Measurements from ENCODE around the gene CYP2U1. TPM values are rescaled to one million over a fixed set of nuclear protein-coding genes. Genes with fewer than 3 reads are reported as not detected.

The CYP2U1 gene
- total and polyA plus RNA-seq, 2 experiments from 2014 or later, result 3.2 to 9.9 TPM

DNA sequence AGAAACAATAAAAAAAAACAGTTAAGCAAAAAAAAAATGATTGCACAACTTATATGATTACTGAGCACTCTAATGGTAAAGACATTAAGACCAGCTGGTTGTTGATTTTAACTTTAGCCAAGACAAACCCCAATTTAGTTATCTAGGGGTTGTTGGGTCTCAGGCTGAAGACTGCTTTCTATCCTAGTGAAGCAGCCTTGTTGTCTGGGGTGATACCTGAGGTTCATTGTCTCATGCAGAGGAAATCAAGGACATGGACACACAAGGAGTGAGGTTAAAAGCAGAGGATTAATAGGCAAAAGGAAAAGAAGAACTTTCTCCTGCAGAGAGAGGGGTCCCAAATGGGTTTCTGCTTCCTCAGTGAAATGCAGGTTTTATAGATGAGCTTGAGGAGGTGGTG is 40.0 kb upstream of the CYP2U1 start:
- DNase-seq (ENCODE audit: low spot score) (peak; percentile 21), ATAC-seq (peak; percentile 52; the same call in 2 of the 3 replicates)
- H3K4me1 Mint-ChIP-seq, result peaks cover 5% of the 10 kb centered on the region
- Histone ChIP-seq H3K27me3 (ENCODE audit: insufficient read depth) (no peaks in the 10 kb centered on the region), H3K4me3 (no peak overlapping the region), H3K36me3 (ENCODE audit: insufficient read depth) (peaks cover 35% of the 10 kb centered on the region), H2AFZ (no peak overlapping the region), H3K79me2 (replicated peaks; ENCODE audit: insufficient read depth) (no peaks in the 10 kb centered on the region), H3K4me1 (ENCODE audit: insufficient read depth) (peaks cover 2% of the 10 kb centered on the region; the same call in 1 of the 2 replicates), H4K20me1 (replicated peaks; ENCODE audit: insufficient read depth) (no peaks in the 10 kb centered on the region), H3F3A (replicated peaks; ENCODE audit: low read depth) (peaks cover 4% of the 10 kb centered on the region; the same call in 1 of the 2 replicates), H3K27ac (ENCODE audit: low read depth) (peak overlapping the region; percentile 78), H3K9me2 (ENCODE audit: insufficient read depth) (peaks cover 19% of the 10 kb centered on the region), H3K4me2 (no peak overlapping the region)
- peaks cover 66% of the 10 kb centered on the region for H3K9me3 Mint-ChIP-seq
- peaks cover 60% of the 10 kb centered on the region for H3K36me3 Mint-ChIP-seq (ENCODE audit: low read depth)
- peaks cover 6% of the 10 kb centered on the region for H3K27me3 Mint-ChIP-seq (ENCODE audit: insufficient read depth, low read depth, poor library complexity)
- H3K27ac Mint-ChIP-seq, result peak overlapping the region; percentile 65; the same call in 1 of the 2 replicates
- TF ChIP-seq NANOG (IDR thresholded peaks at IDR 0.05; ENCODE audit: borderline replicate concordance) (no peak), JUNB (IDR thresholded peaks at IDR 0.05; ENCODE audit: unreplicated experiment) (no peak)
- TF ChIP-seq, protein P1, sequence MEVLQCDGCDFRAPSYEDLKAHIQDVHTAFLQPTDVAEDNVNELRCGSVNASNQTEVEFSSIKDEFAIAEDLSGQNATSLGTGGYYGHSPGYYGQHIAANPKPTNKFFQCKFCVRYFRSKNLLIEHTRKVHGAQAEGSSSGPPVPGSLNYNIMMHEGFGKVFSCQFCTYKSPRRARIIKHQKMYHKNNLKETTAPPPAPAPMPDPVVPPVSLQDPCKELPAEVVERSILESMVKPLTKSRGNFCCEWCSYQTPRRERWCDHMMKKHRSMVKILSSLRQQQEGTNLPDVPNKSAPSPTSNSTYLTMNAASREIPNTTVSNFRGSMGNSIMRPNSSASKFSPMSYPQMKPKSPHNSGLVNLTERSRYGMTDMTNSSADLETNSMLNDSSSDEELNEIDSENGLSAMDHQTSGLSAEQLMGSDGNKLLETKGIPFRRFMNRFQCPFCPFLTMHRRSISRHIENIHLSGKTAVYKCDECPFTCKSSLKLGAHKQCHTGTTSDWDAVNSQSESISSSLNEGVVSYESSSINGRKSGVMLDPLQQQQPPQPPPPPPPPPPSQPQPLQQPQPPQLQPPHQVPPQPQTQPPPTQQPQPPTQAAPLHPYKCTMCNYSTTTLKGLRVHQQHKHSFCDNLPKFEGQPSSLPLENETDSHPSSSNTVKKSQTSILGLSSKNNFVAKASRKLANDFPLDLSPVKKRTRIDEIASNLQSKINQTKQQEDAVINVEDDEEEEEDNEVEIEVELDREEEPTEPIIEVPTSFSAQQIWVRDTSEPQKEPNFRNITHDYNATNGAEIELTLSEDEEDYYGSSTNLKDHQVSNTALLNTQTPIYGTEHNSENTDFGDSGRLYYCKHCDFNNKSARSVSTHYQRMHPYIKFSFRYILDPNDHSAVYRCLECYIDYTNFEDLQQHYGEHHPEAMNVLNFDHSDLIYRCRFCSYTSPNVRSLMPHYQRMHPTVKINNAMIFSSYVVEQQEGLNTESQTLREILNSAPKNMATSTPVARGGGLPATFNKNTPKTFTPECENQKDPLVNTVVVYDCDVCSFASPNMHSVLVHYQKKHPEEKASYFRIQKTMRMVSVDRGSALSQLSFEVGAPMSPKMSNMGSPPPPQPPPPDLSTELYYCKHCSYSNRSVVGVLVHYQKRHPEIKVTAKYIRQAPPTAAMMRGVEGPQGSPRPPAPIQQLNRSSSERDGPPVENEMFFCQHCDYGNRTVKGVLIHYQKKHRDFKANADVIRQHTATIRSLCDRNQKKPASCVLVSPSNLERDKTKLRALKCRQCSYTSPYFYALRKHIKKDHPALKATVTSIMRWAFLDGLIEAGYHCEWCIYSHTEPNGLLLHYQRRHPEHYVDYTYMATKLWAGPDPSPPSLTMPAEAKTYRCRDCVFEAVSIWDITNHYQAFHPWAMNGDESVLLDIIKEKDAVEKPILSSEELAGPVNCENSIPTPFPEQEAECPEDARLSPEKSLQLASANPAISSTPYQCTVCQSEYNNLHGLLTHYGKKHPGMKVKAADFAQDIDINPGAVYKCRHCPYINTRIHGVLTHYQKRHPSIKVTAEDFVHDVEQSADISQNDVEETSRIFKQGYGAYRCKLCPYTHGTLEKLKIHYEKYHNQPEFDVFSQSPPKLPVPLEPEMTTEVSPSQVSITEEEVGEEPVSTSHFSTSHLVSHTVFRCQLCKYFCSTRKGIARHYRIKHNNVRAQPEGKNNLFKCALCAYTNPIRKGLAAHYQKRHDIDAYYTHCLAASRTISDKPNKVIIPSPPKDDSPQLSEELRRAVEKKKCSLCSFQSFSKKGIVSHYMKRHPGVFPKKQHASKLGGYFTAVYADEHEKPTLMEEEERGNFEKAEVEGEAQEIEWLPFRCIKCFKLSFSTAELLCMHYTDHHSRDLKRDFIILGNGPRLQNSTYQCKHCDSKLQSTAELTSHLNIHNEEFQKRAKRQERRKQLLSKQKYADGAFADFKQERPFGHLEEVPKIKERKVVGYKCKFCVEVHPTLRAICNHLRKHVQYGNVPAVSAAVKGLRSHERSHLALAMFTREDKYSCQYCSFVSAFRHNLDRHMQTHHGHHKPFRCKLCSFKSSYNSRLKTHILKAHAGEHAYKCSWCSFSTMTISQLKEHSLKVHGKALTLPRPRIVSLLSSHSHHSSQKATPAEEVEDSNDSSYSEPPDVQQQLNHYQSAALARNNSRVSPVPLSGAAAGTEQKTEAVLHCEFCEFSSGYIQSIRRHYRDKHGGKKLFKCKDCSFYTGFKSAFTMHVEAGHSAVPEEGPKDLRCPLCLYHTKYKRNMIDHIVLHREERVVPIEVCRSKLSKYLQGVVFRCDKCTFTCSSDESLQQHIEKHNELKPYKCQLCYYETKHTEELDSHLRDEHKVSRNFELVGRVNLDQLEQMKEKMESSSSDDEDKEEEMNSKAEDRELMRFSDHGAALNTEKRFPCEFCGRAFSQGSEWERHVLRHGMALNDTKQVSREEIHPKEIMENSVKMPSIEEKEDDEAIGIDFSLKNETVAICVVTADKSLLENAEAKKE (CRISPR knock-in tag; IDR thresholded peaks at IDR 0.05), result 0 out of 2 replicates have a peak, but pooled peaks have one; percentile 43
- H3K4me3 Mint-ChIP-seq, result no peak overlapping the region

GRCh38 chr4:107893171-107894137 is 37.9 kb upstream of the CYP2U1 start:
- ATAC-seq, result no peak
- no peak overlapping the region for H3K4me3 ChIP-seq
- no peaks in the 10 kb centered on the region for H3K27me3 ChIP-seq (ENCODE audit: insufficient read depth)
- H2AFZ ChIP-seq, result no peak overlapping the region
- H3F3A ChIP-seq (replicated peaks; ENCODE audit: low read depth), result peaks cover 4% of the 10 kb centered on the region; the same call in 1 of the 2 replicates
- DNase-seq (ENCODE audit: low spot score), result no peak
- H3K9me3 Mint-ChIP-seq, result peaks cover 44% of the 10 kb centered on the region
- H3K4me1 Mint-ChIP-seq, result peaks cover 5% of the 10 kb centered on the region
- peaks cover 19% of the 10 kb centered on the region for H3K9me2 ChIP-seq (ENCODE audit: insufficient read depth)
- H3K27ac ChIP-seq (ENCODE audit: low read depth), result no peak overlapping the region
- peaks cover 5% of the 10 kb centered on the region; the same call in 1 of the 2 replicates for H3K4me1 ChIP-seq (ENCODE audit: insufficient read depth)
- H3K36me3 ChIP-seq (ENCODE audit: insufficient read depth), result peaks cover 18% of the 10 kb centered on the region
- no peak overlapping the region for H3K27ac Mint-ChIP-seq
- no peaks in the 10 kb centered on the region for H4K20me1 ChIP-seq (replicated peaks; ENCODE audit: insufficient read depth)
- H3K4me3 Mint-ChIP-seq, result no peak overlapping the region
- no peaks in the 10 kb centered on the region for H3K79me2 ChIP-seq (replicated peaks; ENCODE audit: insufficient read depth)
- H3K36me3 Mint-ChIP-seq (ENCODE audit: low read depth), result peaks cover 44% of the 10 kb centered on the region
- H3K4me2 ChIP-seq, result no peak overlapping the region
- peaks cover 6% of the 10 kb centered on the region for H3K27me3 Mint-ChIP-seq (ENCODE audit: insufficient read depth, low read depth, poor library complexity)
- TF ChIP-seq CTCF (conservative IDR thresholded peaks at IDR 0.05; ENCODE audit: low read depth in 2 of 2), result no peak
- TF ChIP-seq NANOG (IDR thresholded peaks at IDR 0.05; ENCODE audit: borderline replicate concordance), result no peak
- no peak for TF ChIP-seq ZNF331 (CRISPR knock-in tag; IDR thresholded peaks at IDR 0.05; ENCODE audit: low read depth)
- TF ChIP-seq CREB1 (CRISPR knock-in tag; IDR thresholded peaks at IDR 0.05; ENCODE audit: low read depth), result no peak
- no peak for TF ChIP-seq JUNB (IDR thresholded peaks at IDR 0.05; ENCODE audit: unreplicated experiment)
- TF ChIP-seq STAT1 (IDR thresholded peaks at IDR 0.05; ENCODE audit: unreplicated experiment), result no peak
- no peak for TF ChIP-seq EZH2 (IDR thresholded peaks at IDR 0.05; ENCODE audit: low read depth, unreplicated experiment)
